Osteocyte (in vitro differentiated cells): Measurements from ENCODE around the gene SEMA4D. TPM values are rescaled to one million over a fixed set of nuclear protein-coding genes. Genes with fewer than 3 reads are reported as not detected.

Experiments
- DNase-seq: peaks from one replicate; pipeline ENCODE4 v3.0.0; 2021; ENCODE audit warnings: mixed read lengths; ENCODE audit not compliant: unreplicated experiment; ENCODE audit errors: extremely low spot score
- H3K27ac Mint-ChIP-seq: one replicate; pipeline ENCODE4 v1.8.0; 2021; ENCODE audit warnings: mild to moderate bottlenecking, mixed read lengths; ENCODE audit not compliant: unreplicated experiment
- H3K27me3 Mint-ChIP-seq: one replicate; pipeline ENCODE4 v1.8.0; 2021; ENCODE audit warnings: mixed read lengths; ENCODE audit not compliant: unreplicated experiment
- H3K36me3 Mint-ChIP-seq: one replicate; pipeline ENCODE4 v1.8.0; 2021; ENCODE audit warnings: mixed read lengths; ENCODE audit not compliant: unreplicated experiment
- H3K4me1 Mint-ChIP-seq: one replicate; pipeline ENCODE4 v1.8.0; 2021; ENCODE audit warnings: mixed read lengths; ENCODE audit not compliant: unreplicated experiment
- H3K4me3 Mint-ChIP-seq: one replicate; pipeline ENCODE4 v1.8.0; 2021; ENCODE audit warnings: mild to moderate bottlenecking, moderate library complexity, mixed read lengths; ENCODE audit not compliant: unreplicated experiment
- H3K9me3 Mint-ChIP-seq: one replicate; pipeline ENCODE4 v1.8.0; 2021; ENCODE audit warnings: mixed read lengths; ENCODE audit not compliant: unreplicated experiment
- CTCF ChIP-seq: fragments of 200-600 bp; sonication (generic); IDR thresholded peaks from 2 replicates; pipeline ENCODE4 v1.5.0; 2021; ENCODE audit warnings: antibody characterized with exemption, mild to moderate bottlenecking, moderate library complexity
- total RNA-seq: library from RNA; stranded (reverse); gene quantifications from 2 replicates; pipeline ENCODE4 v1.2.1, GENCODE V29; 2021

The SEMA4D gene
- total RNA-seq, 1 donor from 2014 or later: 2.0 TPM

- no peaks in the 10 kb centered on the region for H3K27me3 Mint-ChIP-seq
- TF ChIP-seq CTCF: no peak
- no peak for DNase-seq
- no peak overlapping the region for H3K4me3 Mint-ChIP-seq
- H3K9me3 Mint-ChIP-seq: no peaks in the 10 kb centered on the region
- no peak overlapping the region for H3K27ac Mint-ChIP-seq
- H3K36me3 Mint-ChIP-seq: no peaks in the 10 kb centered on the region
- no peaks in the 10 kb centered on the region for H3K4me1 Mint-ChIP-seq
These were observed 57.4 kb downstream of the SEMA4D start for GRCh38 chr9:89440548-89440947.

- no peaks in the 10 kb centered on the region for H3K9me3 Mint-ChIP-seq
- no peaks in the 10 kb centered on the region for H3K36me3 Mint-ChIP-seq
- H3K27me3 Mint-ChIP-seq: no peaks in the 10 kb centered on the region
- no peak overlapping the region for H3K4me3 Mint-ChIP-seq
- no peaks in the 10 kb centered on the region for H3K4me1 Mint-ChIP-seq
- no peak overlapping the region for H3K27ac Mint-ChIP-seq
- no peak for DNase-seq
- TF ChIP-seq CTCF: no peak
These were observed 57.9 kb downstream of the SEMA4D start for GRCh38 chr9:89440046-89440445.

GRCh38 chr9:89439571-89439970 is 58.3 kb downstream of the SEMA4D start:
- H3K27me3 Mint-ChIP-seq: no peaks in the 10 kb centered on the region
- no peak for DNase-seq
- no peaks in the 10 kb centered on the region for H3K36me3 Mint-ChIP-seq
- TF ChIP-seq CTCF: no peak
- no peaks in the 10 kb centered on the region for H3K9me3 Mint-ChIP-seq
- no peak overlapping the region for H3K27ac Mint-ChIP-seq
- H3K4me3 Mint-ChIP-seq: no peak overlapping the region
- H3K4me1 Mint-ChIP-seq: no peaks in the 10 kb centered on the region

GRCh38 chr9:89438194-89438593 is 59.7 kb downstream of the SEMA4D start:
- no peak overlapping the region for H3K4me3 Mint-ChIP-seq
- H3K36me3 Mint-ChIP-seq: no peaks in the 10 kb centered on the region
- DNase-seq: no peak
- no peaks in the 10 kb centered on the region for H3K27me3 Mint-ChIP-seq
- TF ChIP-seq CTCF: no peak
- no peaks in the 10 kb centered on the region for H3K4me1 Mint-ChIP-seq
- no peaks in the 10 kb centered on the region for H3K9me3 Mint-ChIP-seq
- H3K27ac Mint-ChIP-seq: no peak overlapping the region

DNA sequence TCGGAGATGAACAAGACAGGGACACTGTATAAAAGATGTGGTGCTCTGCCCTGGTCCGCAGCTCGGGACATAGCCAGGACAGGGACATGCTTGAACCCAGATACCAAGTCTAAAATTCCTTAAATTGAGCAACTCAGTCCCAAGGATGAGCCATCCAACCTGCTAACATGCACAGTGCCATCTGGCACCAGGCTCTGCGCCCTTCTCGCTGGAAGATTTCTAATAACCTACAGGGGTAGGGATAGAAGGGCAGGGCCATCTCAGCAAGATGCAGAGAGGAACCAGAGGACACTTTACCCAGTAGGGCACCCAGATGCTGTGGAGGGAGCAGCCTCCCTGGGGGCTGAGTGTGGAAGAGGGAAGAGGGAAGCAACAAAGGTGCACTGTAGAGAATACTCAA is 60.1 kb downstream of the SEMA4D start:
- Mint-ChIP-seq H3K4me1 (no peaks in the 10 kb centered on the region), H3K36me3 (no peaks in the 10 kb centered on the region), H3K9me3 (no peaks in the 10 kb centered on the region), H3K4me3 (no peak overlapping the region), H3K27ac (no peak overlapping the region), H3K27me3 (no peaks in the 10 kb centered on the region)
- no peak for DNase-seq
- no peak for TF ChIP-seq CTCF
